ENCODE data around the gene TASOR2.
A peak's percentile ranks its signal among the peaks of the same experiment; 100 is the strongest.

Gene TASOR2, protein sequence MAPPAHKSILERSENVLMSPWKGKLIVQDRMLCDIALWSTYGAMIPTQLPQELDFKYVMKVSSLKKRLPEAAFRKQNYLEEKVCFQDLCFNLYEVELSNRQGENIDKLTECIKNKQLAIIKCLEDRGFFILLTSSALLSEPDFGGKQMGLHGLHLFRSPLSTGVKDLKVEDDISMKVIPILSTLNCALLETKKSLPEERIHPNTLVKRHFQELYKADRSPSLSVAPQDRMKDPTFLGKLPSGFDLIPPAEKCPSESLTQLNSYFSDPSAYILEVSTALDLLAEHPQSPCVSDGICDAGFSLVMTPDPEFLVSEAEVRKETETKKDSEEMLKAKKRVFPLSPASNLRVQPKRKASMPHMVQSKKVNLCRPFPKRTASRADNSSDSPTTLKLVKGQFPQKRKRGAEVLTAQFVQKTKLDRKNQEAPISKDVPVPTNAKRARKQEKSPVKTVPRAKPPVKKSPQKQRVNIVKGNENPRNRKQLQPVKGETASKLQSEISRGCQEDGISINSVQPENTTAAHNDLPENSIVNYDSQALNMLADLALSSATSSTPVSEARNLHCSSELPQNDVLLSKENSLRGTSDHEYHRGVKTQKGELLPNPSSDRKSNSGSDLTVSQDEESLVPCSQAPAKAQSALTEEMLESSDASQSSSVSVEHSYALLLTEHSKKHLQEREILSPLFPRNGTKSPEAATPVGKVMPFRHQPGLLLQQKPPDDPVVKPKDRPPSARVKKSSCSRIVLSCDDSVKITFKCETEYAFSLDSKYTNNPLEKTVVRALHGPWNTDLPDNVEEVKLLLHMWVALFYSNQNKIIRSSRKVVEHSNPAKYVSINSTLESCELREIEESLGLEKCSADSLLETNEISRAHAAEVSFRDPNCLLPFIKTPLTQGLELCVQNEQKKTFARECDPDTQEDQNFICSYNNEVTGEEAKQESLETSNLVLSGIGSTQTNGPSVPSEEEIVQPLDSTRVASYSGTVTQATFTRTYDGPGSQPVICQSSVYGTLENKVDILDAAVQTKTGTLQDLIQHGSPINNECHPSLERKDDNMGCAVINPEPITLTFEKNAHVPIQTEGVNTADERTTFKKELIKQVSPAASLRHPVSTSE (N-terminal part only)

DNA sequence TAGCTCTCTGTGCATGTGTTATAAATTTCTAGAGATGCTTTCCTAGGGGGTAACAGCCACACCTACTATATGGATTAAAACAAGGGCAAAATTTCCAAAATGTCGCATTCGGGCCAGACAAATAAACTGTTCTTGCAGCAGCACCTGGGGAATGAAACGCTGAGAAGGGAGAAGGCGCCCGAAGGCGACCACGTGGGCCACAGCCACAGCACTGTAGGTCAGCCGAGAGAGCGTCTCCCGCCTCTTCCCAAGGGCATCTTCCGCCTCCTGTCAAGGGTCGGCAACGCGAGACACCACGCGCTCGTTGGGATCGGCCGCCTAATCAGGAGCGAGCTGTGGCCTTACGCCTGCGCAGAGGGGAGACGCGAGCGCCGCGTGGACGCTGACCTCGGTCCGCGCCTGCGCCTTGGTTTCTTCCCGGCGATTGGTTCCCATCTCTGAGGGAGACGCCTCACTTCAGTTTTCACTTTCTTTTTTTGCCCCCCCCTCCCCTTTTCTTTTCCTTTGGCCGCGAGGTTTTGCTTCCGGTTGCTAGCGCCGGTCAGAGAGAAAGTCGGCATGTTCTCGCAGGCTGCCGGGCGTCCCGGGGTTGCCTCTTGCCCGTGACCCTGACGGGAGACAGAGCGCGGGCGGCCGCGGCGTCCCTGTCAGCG lies at the start of gene TASOR2:
TSS of gene TASOR2 (plus strand) at position 521 of the 653 bp plus-strand sequence. CDS start 35,805 bp downstream, outside the sequence.
- DNase-seq (ENCODE audit: low read depth), result peak; percentile 95

DNA sequence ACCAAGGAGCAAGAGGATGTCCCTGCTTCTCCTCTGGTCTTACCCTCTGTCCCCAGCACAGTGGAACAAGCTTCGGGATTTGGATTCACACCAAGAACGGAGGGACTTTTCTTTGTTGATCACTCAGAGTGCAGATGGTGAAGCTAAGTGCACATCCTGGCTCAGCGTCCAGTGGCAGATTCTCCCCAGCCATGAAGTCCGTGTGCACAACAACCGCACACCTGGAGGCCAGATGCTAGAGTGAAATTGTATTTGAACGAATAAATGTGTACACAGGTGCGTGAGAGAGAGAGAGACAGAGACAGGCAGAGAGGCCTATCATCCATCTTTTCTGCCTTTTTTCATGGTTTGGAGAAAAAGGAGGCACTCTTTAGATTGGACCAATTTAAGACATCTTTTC lies 49.7 kb upstream of the TASOR2 start:
- DNase-seq (ENCODE audit: low read depth), result no peak

DNA sequence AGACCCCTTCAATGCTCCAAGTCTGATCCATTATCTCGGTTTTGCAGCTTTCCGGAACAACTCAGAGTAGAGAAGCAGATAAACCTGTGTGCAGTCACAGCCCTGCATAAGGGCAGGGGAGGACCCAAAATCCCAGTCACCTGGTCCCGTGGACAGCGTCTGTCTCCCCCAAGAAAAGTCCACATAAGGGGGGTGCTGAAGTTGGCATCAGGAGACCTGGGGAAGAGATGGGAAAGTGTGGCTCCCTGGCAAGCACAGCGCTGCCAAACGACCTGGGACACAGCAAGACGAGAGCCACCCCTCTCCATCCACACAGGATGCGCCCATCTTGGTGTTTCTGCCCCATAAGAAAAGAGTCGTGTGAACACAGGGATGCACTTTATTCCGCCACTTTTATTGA lies 46.1 kb upstream of the TASOR2 start:
- DNase-seq (ENCODE audit: low read depth), result no peak

DNA sequence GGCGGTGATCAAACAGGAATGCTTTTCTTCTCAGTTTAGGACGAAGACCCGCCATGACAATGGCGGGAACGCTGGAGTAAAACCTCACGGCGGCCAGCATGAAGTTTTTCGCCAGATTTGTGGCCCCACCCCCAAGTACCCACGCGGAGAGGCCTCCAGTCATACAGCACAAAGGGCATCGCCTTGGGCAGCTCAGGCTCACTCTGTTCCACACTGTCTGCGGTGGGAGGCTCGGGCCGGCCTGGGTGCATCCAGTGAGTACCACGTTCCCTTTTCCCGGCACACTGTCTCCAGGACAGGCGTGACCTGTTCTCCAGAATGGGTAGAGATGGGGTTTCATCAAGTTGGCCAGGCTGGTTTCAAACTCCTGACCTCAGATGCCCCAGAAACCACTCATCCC lies 45.6 kb upstream of the TASOR2 start:
- no peak for DNase-seq (ENCODE audit: low read depth)

DNA sequence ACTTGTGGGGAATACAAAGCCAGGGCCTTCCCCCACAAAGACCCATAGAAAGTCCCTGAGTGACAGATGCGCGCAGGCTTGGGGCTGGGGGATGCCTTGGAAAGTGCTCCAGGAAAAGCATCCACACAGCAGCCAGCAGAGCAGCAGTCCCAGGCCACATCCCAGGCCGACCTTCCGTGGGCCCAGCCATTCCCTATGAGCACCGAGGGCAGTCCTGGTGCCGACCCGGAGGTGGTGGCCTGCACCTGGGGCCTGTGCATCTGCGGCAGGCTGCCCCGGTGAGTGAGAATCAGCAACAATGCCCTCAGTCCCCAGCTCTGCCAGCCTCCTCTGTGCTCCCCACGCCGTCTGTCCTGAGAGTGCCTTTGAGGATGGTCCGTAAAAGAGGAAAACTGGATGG lies 44.6 kb upstream of the TASOR2 start:
- no peak for DNase-seq (ENCODE audit: low read depth)

DNA sequence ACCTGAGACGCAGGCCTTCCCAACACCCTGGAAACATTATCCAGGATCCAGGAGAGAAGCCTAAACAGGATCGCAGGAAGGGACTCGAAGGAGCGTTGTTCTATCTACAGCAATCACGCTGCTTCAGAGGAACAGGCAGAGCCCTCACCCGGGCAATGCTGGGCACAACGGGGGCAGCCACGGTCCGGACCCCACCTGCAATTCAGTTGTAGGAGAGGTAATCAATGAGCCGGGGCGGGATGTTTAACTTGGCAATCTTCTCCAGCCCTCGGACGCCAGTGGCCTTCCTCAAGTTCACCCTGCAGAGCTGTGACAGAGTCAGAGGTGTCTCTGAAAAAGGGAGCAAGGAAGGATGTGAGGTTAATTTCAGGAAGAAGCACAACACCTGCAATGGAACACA lies 44.1 kb upstream of the TASOR2 start:
- no peak for DNase-seq (ENCODE audit: low read depth)

DNA sequence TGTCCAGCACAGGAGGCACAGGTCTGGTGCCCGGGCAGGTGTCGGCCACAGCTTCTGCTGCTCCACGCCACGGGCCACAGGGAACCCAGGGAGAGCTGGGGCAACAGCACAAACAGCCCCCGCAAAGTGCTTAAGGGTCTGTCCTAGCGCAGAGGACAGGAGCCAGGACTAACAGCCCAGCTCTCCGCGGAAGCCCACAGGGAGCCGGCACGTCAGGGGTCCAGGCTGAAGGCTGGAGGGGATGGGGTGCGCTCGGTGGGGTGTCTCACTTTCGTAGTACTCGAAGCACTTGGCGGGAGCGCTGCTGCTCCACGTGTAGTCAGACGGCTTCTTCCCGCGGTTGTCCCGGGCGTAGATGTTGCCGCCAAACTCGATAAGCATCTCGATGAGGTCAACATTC lies 43.1 kb upstream of the TASOR2 start:
- no peak for DNase-seq (ENCODE audit: low read depth)

DNA sequence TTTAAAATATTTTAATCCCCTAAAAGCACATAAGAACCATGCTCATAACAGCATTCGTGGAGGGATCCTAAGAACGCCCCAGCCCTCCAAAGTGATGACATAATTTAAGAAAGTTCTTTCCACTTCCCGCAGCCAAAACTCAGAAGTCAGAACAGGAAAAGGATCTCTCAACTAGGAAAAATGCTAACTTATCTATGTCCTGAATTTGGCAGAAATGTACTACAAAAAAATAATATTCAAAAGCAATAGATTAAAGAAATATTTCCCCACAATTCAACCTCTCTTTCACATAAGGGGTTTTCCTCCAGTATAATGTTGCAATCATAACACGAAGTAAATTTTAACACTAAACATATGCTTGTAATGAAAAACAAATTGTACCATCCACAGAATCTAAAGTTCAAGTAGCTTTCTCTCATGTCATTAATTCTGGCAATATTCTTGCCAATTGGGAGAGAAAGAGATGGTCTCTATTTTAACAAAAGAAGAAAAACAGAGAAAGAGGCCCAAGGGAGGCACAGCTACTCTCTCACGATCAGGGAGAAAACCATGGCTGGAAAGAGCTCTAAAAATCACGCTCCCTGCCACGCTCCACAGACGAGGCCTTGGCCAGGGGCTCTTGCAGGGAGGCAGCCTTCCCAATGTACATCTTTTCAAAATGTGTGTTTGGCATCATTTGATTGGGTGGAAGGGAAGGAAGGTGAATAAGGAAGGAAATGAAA lies 41.1 kb upstream of the TASOR2 start:
- no peak for DNase-seq (ENCODE audit: low read depth)

DNA sequence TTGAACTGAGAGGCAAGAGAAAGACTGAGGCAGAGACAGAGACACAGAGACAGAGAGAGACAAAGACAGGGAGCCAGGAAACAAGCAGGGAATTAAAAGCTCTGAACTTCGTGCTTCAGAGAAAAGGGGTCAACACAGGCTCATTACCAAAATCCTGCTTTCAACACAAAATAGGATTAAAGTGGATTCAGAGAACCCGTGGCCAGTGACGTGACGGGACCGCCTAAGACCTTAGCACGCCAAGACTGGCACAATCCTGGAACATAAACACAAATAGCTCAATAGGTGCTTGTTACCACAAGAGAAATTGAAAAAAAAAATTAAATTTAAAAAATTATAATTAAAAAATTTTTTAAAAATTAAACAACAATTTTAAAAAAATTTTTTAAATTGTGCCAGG lies 39.7 kb upstream of the TASOR2 start:
- DNase-seq (ENCODE audit: low read depth), result no peak

DNA sequence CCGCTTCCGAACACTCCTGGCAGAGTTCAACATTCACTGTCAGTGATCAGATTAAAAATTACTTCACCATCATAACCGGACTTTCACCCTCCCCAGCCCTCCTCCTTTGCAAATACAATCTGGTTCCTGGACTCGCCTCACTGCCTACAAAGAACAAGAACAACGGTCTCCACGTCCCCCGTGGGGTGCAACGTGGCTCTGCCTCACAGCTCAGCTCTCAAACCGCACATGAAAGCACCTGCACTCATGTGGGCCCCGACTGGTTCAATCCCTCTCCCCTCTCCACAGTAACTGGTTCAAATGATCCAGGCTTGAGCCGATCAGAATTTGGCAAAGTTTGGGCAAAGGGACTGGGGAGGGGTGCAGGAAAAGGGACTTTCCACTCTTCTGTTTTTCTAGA lies 39.3 kb upstream of the TASOR2 start:
- no peak for DNase-seq (ENCODE audit: low read depth)

DNA sequence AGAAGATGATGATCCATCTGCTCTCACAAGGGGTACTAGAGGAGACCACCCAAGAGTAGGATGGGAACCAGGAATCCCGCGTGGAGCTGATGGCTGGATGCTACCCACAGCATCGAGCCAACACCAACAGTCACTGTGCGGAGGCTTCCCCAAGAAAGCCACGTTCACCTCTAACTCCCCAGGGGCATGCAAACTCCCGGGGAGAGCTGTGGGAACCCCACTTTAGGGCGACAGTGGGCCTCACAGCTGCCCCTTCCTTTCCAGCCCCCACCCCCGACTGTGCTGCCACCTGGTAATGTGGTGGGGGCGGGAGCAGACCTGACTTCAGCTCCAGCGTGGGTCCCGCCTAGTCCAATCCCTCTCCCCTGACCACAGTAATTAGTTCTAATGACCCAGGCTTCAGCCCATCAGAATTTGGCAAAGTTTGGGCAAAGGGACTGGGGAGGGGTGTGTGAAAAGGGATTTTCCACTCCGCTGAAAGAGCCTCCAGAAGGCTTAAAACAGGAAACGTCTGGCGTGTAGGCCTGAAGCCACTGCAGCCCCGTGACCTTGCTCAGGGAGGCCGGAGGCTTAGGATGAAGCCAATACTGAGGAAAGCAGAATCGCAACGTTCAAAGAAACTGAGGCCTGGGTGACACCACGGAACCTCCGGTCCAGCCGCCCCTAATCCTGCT lies 38.6 kb upstream of the TASOR2 start:
- DNase-seq (ENCODE audit: low read depth), result no peak

DNA sequence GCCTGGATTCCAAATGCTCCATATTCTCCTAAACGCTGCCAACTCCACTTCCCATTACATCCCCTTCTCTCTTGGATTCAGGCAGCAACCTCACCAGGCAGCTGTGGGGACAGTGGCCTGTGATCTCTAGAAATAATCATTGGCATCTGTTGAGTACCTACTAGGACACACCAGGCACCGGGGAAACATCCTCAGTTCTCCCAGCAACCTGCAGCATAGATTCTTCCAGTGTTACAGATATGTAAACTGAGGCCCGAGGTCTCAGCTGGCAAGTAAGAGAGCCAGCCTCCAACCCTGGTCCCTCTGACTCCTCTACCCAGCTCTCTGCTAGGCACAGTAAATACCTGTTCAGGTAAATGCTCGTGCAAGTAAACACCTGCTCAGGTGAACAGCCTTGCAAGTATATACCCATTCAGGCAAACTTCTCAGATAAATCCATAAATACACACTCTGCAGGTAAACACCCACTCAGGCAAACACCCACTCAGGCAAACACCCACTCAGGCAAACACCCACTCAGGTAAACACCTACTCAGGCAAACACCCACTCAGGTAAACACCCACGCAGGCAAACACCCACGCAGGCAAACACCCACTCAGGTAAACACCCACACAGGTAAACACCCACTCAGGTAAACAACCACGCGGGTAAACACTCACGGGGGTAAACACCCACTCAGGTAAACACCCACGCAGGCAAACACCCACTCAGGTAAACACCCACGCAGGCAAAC lies 37.0 kb upstream of the TASOR2 start:
- DNase-seq (ENCODE audit: low read depth), result no peak

DNA sequence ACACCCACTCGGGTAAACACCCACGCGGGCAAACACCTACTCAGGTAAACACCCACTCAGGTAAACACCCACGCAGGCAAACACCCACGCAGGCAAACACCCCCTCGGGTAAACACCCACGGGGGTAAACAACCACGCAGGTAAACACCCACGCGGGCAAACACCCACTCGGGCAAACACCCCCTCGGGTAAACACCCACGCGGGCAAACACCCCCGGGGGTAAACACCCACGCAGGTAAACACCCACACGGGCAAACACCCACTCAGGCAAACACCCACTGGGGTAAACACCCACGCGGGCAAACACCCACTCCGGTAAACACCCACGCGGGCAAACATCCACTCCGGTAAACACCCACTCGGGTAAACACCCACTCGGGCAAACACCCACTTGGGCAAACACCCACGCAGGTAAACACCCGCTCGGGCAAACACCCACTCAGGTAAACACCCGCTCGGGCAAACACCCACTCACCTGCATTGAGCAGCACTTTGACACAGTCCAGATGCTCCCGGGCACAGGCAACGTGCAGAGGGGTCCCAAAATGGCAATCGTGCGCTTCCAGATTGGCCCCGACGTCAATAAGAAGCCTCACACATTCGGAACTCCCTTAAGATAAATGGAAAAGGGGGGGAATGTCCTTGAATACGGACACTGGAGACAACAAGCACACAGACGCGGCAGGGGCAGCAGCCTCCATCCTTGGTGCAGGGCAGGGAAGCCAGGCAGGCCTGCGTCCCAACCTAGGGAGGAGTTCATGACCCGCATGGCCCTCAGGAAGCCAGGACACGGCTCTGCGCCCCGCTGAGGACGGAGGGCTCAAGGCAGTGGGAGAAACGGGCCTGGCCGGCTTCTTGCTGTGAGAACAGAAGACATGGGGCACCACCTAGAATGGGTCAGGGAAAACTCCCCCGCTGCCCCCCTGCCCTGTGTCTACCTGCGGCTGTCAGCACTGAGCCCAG lies 35.9 kb upstream of the TASOR2 start:
- DNase-seq (ENCODE audit: low read depth), result no peak

DNA sequence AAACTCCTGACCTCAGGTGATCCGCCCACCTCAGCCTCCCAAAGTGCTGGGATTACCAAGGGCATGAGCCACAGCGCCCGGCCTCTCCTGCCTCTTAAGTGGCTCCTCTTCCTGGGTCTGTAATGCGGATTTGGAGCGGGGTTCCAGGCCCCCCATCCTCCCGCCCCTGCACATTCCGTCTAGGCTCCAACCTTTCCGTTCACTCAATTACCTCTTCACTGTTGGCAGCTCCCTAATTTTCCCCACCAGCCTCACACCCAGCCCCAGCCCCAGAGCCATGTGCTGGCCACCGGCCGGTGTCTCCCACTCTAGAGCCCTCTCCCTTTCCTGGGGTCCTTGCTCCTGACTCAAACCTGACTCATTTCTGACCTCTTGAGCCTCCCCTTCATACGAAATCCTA lies 34.9 kb upstream of the TASOR2 start:
- no peak for DNase-seq (ENCODE audit: low read depth)

DNA sequence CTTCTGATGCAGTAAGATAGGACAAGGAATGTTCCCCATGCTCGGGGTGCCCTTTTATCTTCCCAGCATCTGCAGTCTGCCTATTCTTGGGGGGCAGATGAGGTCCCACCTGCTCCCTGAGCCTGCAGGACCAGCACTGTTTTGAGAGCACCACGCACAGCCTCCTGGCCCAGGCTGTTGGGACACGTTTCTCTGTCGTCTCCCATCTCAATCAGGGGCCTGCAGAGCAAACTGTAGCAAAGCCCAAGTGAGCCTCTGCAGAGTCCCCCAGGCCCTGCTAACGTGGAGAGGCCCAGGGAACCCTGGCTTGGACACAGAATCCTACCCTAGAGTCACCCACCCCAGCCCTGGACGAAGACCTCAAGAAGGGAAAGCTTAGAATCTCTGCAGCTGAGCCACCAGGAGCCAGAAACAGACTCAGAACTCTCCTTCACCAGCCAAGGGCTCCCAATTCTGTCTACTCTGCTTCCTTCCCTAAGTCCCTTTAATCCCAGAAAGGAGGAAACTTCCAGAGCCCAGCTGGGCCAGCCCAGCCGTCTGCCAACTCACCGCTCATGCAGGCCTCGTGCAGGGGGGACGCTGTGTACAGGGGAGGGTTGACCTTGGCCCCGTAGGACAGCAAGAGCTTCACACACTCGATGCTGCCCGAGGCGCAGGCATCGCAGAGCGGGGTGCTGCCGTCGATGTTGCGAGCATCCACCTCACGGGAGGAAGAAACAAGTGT lies 33.8 kb upstream of the TASOR2 start:
- no peak for DNase-seq (ENCODE audit: low read depth)

DNA sequence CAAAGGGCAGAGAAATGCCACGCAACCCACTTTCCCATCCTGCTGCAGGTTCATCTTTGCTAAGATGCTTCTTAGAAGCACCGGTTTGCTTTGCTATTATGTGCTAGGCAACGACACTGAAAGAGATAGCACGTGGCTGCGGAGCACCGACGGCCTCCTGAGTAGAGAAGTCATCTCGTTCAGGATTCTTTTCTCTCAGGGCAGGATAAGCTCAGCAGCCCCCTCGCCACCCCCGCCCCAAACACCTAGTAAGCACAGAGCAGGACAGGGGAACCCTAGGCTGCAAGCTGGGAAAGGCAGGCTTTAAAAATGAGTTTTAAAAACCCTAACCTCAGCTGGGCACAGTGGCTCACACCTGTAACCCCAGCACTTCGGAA lies 33.3 kb upstream of the TASOR2 start:
- DNase-seq (ENCODE audit: low read depth), result no peak

DNA sequence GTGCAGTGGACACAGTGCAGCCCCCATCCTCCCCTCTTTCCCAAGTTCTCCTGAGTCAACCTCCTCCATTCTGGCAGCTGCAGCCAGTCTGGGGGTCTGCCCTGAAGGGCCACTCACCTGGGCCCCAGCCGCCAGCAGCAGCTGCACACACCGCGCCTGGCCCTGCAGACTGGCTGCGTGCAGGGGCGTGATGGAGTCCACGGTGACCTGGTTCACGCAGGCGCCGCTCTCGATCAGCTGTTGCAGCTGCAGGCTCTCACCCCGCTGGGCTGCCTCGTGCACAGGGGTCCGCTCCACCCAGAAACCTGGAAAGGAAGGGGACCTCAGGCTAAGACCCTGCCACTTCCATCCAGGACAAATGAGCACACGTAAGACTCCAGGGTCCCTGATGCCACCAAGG lies 31.9 kb upstream of the TASOR2 start:
- no peak for DNase-seq (ENCODE audit: low read depth)

DNA sequence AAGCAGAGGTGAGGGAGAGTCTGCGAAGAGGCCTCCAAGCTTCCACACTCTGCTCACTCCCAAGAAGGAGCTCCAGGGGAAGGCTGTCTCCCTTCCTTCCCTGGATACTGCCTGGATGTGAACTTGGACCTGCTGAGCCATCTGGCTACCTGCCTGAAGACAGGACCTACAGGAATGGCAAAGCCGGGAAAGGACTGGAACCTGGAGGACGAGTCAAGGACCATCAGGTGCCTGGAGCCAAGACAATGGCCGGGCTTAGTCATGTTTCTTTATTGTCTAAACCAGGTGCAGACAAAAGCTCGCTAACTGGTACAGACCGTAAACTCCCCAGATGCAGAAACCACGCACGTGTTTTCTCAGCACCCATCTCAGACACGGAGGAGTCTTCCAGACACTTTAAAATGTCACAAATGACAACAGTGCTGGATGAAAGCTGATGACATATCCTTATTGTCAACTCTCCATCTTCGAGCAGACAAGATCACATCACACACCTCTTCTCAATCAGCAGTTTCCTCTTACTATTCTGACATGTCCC lies 30.4 kb upstream of the TASOR2 start:
- DNase-seq (ENCODE audit: low read depth), result no peak

Data from stimulated activated CD8-positive, alpha-beta memory T cell treated with anti-CD3 and anti-CD28 coated beads, Interleukin-15, amount 100 ng/mL, for 24 hours (primary cell).